GM23248 (cell line): Measurements from ENCODE around the gene SCN4B.

Experiments used
- EZH2 ChIP-seq: fragments of 200-600 bp; sonication (generic); IDR thresholded peaks from 2 replicates; pipeline ENCODE4 v1.6.1; 2018; ENCODE audit warnings: antibody characterized with exemption, mild to moderate bottlenecking; ENCODE audit not compliant: insufficient read depth, poor library complexity, severe bottlenecking
- EZH2phosphoT487 ChIP-seq: fragments of 200-600 bp; sonication (generic); IDR thresholded peaks from 2 replicates; pipeline ENCODE4 v1.6.1; 2018; ENCODE audit warnings: antibody characterized with exemption, moderate library complexity, mild to moderate bottlenecking, low read depth; ENCODE audit not compliant: insufficient read depth

- TF ChIP-seq EZH2, result no peak
- TF ChIP-seq EZH2phosphoT487, result no peak
Observed at GRCh38 chr11:118120793-118121192, 31.8 kb downstream of the SCN4B start.
